Endothelial cell of umbilical vein (primary cell): ENCODE results near the gene MGAT4B.

ENCODE experiments used
- EZH2 ChIP-seq: IDR thresholded peaks from 2 replicates; pipeline ENCODE4 v1.6.1; 2012; ENCODE audit warnings: borderline replicate concordance, low read depth, mild to moderate bottlenecking, moderate library complexity, low read length, inconsistent platforms; ENCODE audit not compliant: severe bottlenecking
- FOS ChIP-seq: IDR thresholded peaks from 2 replicates; pipeline ENCODE4 v1.6.1; 2011; ENCODE audit warnings: mild to moderate bottlenecking, low read length, moderate library complexity, borderline replicate concordance; ENCODE audit not compliant: insufficient read depth
- JUN ChIP-seq: IDR thresholded peaks from 2 replicates; pipeline ENCODE4 v1.6.1; 2011; ENCODE audit warnings: borderline replicate concordance, low read depth; ENCODE audit not compliant: insufficient read length, insufficient read depth
- MYC ChIP-seq: IDR thresholded peaks from one replicate; pipeline ENCODE4 v1.6.1; 2011; ENCODE audit warnings: mild to moderate bottlenecking, low read depth, low read length
- POLR2A ChIP-seq: IDR thresholded peaks from 2 replicates; pipeline ENCODE4 v1.6.1; 2012; ENCODE audit warnings: low read depth, mild to moderate bottlenecking, control low read depth, low read length
- POLR2AphosphoS5 ChIP-seq: IDR thresholded peaks from 2 replicates; pipeline ENCODE4 v1.6.1; 2012; ENCODE audit warnings: low read depth, mild to moderate bottlenecking, control low read depth, low read length, moderate library complexity; ENCODE audit not compliant: insufficient read depth
- TF ChIP-seq, protein P1 (sequence below), 2 donors: IDR thresholded peaks; 1 replicate in 1 of 2; 2 replicates in 1 of 2; pipeline ENCODE4 v1.5.1; 2011; ENCODE audit warnings: low read length in 2 of 2, mild to moderate bottlenecking in 2 of 2, moderate library complexity in 2 of 2, control low read depth in 1 of 2, inconsistent platforms in 1 of 2, low read depth in 1 of 2; ENCODE audit not compliant: insufficient read depth in 1 of 2; ENCODE audit errors: extremely low read depth in 1 of 2

GRCh38 chr5:179815491-179816249 is 9.0 kb upstream of the MGAT4B start:
- TF ChIP-seq POLR2A (no peak), EZH2 (no peak), JUN (no peak), POLR2AphosphoS5 (no peak), FOS (no peak), MYC (no peak)
- TF ChIP-seq, protein P1, sequence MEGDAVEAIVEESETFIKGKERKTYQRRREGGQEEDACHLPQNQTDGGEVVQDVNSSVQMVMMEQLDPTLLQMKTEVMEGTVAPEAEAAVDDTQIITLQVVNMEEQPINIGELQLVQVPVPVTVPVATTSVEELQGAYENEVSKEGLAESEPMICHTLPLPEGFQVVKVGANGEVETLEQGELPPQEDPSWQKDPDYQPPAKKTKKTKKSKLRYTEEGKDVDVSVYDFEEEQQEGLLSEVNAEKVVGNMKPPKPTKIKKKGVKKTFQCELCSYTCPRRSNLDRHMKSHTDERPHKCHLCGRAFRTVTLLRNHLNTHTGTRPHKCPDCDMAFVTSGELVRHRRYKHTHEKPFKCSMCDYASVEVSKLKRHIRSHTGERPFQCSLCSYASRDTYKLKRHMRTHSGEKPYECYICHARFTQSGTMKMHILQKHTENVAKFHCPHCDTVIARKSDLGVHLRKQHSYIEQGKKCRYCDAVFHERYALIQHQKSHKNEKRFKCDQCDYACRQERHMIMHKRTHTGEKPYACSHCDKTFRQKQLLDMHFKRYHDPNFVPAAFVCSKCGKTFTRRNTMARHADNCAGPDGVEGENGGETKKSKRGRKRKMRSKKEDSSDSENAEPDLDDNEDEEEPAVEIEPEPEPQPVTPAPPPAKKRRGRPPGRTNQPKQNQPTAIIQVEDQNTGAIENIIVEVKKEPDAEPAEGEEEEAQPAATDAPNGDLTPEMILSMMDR (IDR thresholded peaks at IDR 0.05; ENCODE audit: extremely low read depth in 1 of 2, insufficient read depth in 1 of 2, low read depth in 1 of 2, low read length in 2 of 2): no peak
